Measurements from ENCODE around the gene XYLT1. TPM values are rescaled to one million over a fixed set of nuclear protein-coding genes. Genes with fewer than 3 reads are reported as not detected.

The XYLT1 gene
- total and polyA plus RNA-seq, 2 of the 8 experiments (the other 6 are each of a cell fraction or from before 2014, with no cell fraction given), result 6.6 to 25.4 TPM

DNA sequence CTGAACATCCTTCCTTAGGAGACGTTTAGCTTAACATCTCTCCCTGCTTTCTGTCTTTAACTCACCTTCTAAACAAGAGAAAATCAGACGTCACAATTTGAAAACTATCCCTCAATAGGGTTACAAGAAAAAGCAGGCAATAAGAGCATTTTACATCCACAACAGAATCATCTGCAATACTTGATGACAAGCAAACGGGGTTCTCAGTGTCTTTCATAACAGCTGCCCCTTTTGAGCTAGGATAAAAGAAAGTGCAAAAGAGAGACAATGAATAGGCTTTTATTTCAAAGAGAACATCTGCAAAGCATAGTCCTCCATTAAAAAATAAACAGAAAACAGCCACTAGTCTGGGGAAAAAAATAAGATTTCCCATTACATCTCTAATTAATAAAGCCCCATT is 13.2 kb downstream of the XYLT1 start (continued):
- TF ChIP-seq RBBP5 (IDR thresholded peaks at IDR 0.05; ENCODE audit: borderline replicate concordance, low read depth, low read length), result no peak
- TF ChIP-seq, protein P1, sequence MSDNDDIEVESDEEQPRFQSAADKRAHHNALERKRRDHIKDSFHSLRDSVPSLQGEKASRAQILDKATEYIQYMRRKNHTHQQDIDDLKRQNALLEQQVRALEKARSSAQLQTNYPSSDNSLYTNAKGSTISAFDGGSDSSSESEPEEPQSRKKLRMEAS (IDR thresholded peaks at IDR 0.05), result no peak

All from H1 (cell line).